GM21367 (cell line): ENCODE results near the gene AP2M1.
"Not testable (repeated sequence)": the region's sequence is repeated elsewhere in the genome, so short reads cannot be mapped to it uniquely, and the experiment has no call there.

Experiments
- ATAC-seq: cut with Tn5 transposase; IDR thresholded peaks from one replicate; pipeline ENCODE4 v1.9.1; 2021; ENCODE audit not compliant: unreplicated experiment

Gene AP2M1

GRCh38 chr3:184174646-184175492 is at the start of gene AP2M1:
Gene AP2M1, plus strand, starts transcription at chr3:184174855. Its CDS starts 2,139 bp downstream, at chr3:184176994.
- peak; percentile 91 for ATAC-seq

DNA sequence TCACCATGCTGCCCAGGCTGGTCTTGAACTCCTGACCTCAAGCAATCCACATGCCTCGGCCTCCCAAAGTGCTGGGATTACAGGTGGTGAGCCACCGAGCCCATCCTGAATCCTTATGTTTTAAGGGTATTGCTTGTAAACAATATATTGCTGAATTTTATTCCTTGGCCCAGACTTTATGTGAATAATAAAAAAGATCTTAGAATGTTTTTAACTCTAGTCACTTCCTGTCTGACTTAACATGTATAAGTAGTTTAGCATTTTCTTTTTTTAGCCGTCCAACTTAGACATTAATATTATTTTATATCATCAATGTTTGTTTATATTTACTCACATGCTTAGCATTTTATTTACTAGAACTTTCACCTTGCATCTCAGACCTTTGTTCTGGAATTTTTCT is 48.6 kb upstream of the AP2M1 start:
- no peak for ATAC-seq

DNA sequence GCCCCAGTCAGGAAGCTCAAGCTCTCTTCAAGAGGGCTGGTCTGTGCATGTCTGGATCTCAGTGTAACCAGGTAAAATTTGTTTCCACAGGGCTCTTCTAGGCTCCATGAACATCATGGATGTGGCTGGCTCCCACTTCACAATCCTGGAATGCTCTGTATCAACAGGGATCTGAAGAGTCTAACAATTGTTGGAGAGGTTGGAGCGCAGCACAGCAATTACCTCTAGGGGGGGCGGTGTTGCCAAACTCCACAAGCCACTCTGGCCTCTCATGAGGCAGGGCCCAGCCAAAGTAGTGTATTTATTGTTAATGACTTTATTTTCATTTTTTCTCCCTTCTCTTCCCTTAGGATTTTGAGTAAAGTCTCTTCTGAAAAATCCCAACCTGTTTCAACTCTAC is 45.6 kb upstream of the AP2M1 start:
- no peak for ATAC-seq

- no peak for ATAC-seq
These were observed 41.7 kb upstream of the AP2M1 start for GRCh38 chr3:184132945-184133344.

DNA sequence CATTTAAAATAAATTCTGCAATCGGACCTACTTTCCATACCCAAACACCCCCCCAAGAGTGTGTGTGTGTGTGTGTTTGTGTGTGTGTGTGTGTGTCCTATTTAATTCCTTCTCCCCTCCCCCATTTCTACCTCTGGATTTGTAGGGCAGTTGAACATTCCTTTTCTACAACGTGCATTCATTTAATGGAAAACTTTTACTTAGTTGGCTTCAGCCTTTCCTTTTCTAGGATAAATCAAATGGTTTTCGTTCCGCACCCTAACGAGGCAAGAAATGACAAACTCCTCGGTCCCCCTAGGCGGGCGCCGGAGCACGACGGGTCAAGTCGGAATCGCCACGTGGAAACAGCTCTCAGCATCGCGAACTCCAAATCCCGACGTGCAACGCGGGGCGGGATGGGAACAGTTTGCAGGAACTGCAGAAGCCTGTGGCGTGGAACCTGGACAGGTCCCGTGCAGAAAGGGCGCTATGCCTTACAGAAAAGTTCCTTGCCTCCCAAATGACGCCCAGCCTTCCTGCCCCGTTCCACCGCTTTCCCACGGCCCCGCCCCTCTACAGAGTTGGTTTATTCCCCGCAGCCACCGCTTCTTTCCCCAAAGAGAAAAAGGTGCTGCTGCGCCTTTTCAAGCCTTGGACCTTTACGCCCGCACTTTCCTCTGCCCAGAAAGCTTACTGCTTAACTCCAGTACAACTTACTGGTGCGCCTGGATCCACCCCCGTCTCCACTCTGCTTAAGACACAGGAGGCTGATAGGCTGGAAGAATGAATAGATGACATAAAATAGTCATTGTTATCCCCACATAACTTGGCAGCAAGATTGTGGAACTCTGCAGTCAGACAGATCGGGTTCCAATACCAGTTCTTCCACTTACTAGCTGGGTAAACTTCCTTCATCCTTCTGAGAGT is 40.6 kb upstream of the AP2M1 start:
- no peak for ATAC-seq

DNA sequence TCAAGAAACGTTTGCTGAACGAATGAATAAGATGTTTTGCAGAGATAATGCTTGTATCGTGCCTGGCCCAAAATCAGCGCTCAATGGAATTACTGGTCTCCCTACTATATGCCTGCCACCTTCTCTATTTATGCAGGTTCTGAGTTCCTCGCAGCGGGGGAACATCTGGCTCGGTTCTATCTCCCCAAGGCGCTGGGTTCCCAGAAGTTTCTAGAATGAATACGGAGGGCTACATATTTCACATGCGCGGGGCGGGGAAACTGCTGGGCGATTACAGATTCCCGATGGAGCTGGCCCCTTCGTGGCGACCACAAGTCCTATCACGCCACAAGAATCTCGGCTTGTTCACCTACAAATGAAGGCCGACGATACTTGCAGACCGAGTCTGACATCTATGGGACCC is 39.9 kb upstream of the AP2M1 start:
- no peak for ATAC-seq

DNA sequence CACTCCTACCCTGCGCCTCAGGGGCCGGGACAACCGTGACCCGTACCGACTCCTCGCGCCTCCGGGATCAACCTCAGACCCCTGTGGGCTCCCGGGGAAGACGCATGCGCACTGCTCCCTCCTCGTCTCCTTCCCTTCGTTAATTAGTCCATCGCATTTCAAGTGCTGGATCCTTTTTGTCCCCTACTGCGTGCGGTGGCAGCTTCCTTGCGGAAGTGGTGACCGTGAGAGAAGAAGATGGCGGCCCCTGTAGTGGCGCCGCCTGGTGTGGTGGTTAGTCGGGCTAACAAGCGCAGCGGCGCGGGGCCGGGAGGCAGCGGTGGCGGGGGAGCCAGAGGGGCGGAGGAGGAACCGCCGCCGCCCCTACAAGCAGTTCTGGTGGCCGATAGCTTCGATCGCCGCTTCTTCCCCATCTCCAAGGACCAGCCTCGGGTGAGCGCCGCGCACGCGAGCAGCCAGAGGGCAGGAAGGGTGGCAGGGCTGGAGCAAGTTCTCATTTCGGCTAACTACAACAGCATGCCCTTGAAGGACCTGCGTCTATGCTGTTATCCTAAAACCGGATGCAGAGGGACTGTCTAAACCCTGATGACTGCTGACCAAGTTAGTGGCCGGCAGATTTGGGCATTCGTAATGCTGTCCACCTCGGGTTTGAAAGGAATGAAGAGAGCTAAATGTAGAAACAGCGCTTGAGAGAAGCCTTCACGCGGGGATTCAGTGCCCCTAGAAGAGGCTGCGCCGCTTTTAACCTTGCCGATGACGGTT is 39.3 kb upstream of the AP2M1 start, which contains the start of gene EIF2B5:
EIF2B5 (plus strand) TSS at position 210 of the 762 bp plus-strand sequence; CDS start at position 238, 28 bp downstream.
- ATAC-seq, result peak; percentile 87

- ATAC-seq, result no peak
These were observed 38.8 kb upstream of the AP2M1 start for GRCh38 chr3:184135911-184136260.

DNA sequence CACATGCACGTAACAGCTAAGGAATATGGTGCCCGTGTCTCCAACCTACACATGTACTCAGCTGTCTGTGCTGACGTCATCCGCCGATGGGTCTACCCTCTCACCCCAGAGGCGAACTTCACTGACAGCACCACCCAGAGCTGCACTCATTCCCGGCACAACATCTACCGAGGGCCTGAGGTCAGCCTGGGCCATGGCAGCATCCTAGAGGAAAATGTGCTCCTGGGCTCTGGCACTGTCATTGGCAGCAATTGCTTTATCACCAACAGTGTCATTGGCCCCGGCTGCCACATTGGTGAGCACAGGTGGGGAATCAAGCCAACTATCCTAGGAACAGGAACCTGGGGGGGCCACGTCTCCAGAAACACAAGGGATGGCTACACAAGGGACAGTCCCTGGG is 34.2 kb upstream of the AP2M1 start:
- ATAC-seq, result no peak

GRCh38 chr3:184142199-184142598 is 32.5 kb upstream of the AP2M1 start:
- no peak for ATAC-seq

DNA sequence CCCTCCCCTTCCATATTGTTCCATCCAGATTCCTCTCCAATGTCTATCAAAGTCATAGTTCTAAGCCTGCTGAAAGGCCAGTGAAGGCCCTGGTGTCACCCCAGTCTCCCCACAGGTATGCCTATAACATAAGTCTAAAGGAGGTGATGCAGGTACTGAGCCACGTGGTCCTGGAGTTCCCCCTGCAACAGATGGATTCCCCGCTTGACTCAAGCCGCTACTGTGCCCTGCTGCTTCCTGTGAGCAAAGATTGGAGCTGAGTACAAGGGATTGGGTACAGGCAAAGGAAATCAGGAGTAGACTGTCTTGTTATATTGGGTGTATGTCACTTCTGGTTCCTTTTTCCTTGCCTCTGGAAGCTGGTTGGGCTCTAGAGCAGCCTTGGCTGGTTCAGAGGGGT is 31.3 kb upstream of the AP2M1 start:
- ATAC-seq, result no peak

- ATAC-seq, result no peak
These were observed 30.1 kb upstream of the AP2M1 start for GRCh38 chr3:184144505-184144904.

GRCh38 chr3:184145111-184145524 is 29.5 kb upstream of the AP2M1 start:
- no peak for ATAC-seq

- ATAC-seq, result no peak
These were observed 28.8 kb upstream of the AP2M1 start for GRCh38 chr3:184145751-184146270.

GRCh38 chr3:184148076-184148475 is 26.6 kb upstream of the AP2M1 start:
- no peak for ATAC-seq

GRCh38 chr3:184149123-184149522 is 25.5 kb upstream of the AP2M1 start:
- no peak for ATAC-seq

DNA sequence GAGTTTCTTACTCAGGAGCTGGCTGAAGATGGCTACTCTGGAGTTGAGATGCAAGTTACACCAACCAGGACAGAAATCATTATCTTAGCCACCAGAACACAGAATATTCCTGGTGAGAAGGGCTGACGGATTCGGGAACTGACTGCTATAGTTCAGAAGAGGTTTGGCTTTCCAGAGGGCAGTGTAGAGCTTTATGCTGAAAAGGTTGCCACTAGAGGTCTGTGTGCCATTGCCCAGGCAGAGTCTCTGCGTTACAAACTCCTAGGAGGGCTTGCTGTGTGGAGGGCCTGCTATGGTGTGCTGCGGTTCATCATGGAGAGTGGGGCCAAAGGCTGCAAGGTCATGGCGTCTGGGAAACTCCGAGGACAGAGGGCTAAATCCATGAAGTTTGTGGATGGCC is 24.9 kb upstream of the AP2M1 start:
- ATAC-seq, result not testable (repeated sequence)

DNA sequence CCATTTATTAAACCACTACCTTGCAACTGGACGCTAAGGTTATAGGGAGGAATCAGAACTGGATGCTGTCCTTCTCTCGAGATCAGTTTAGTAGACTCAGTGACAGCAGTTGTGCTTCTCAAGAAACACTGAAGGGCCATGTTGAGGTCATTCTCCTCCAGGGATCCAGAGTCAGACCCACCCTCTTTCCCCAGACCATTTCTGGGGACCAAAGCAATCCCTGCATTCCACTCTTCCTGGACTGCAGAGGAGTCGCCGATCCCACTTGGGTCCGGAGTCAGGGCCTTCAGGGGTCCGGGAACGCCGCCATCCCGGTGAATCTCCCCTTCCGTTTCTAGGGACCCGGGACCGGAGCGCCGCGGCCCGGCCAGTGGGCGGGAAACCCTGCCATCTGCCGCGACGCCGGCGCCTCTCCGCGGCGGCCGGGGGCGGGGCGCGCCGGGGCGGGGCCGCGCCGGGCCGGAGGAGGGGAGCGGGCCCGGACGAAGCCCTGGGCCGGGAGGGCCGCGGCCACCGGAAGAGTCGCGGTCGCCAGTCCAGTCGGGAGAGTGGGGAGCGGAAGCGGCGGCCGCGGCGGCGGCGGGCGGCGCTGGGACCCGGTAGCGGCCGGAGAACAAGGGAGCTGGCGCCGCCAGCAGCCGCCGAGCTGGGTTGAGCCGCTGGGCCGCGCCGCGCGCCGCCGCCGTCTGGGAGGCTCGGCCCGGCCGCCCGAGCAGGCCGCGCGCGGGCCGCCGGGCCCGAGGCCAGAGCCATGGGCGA is 19.6 kb upstream of the AP2M1 start, which contains the start of gene DVL3:
DVL3 (plus strand) TSS at position 493 of the 759 bp plus-strand sequence; CDS start at position 752, 259 bp downstream.
- peak; percentile 77 for ATAC-seq

GRCh38 chr3:184155644-184156521 is 18.8 kb upstream of the AP2M1 start:
- ATAC-seq, result peak; percentile 18
